Prostate gland (tissue), 2 donors: ENCODE results near the gene ACAD11. TPM values are rescaled to one million over a fixed set of nuclear protein-coding genes. Genes with fewer than 3 reads are reported as not detected.

Experiments
- DNase-seq: peaks from one replicate; pipeline ENCODE4 v3.0.0-alpha.2; 2019; ENCODE audit warnings: low spot score
- H3K27ac ChIP-seq, 2 donors: fragments of 200-600 bp; sonication (generic); 2 replicates each; pipeline ENCODE4 v1.5.1; 2017 to 2019
- H3K27me3 ChIP-seq: fragments of 200-600 bp; sonication (generic); replicated peaks from 2 replicates; pipeline ENCODE4 v1.5.1; 2019; ENCODE audit not compliant: insufficient read depth
- H3K36me3 ChIP-seq, 2 donors: fragments of 200-600 bp; sonication (generic); 1 replicate in 1 of 2; 2 replicates in 1 of 2; pipeline versions ENCODE4 v1.5.1 to v1.8.1; 2017 to 2019
- H3K4me1 ChIP-seq: fragments of 200-600 bp; sonication (generic); replicated peaks from 2 replicates; pipeline ENCODE4 v1.5.1; 2019
- H3K4me3 ChIP-seq, 2 donors: fragments of 200-600 bp; sonication (generic); 2 replicates each; pipeline ENCODE4 v1.5.1; 2017 to 2019
- H3K9me3 ChIP-seq: fragments of 200-600 bp; sonication (generic); 2 replicates; pipeline ENCODE4 v1.5.1; 2017
- POLR2A ChIP-seq: fragments of 450-650 bp; IDR thresholded peaks from one replicate; pipeline ENCODE4 v1.6.1; 2016; ENCODE audit warnings: antibody characterized with exemption, mild to moderate bottlenecking
- POLR2AphosphoS5 ChIP-seq: sonication (generic); formaldehyde crosslinking; IDR thresholded peaks from one replicate; pipeline ENCODE4 v1.6.1; 2017; ENCODE audit warnings: antibody characterized with exemption
- WGBS: methylation state at CpG from one replicate; pipeline ENCODE4 v1.1.5; 2018; 5-methylcytosine and 5-hydroxymethylcytosine counted together
- intact Hi-C: fragments of 100-400 bp; cut with DNase I; formaldehyde crosslinking; loops from one replicate; pipeline ENCODE4 v1.14.2; 2022
- total RNA-seq, 2 donors: library from RNA; depleted of rRNA; stranded (reverse); fragments of >200 nt; gene quantifications; one replicate each; pipeline ENCODE4 v1.1.0, GENCODE V29; 2016
- TF ChIP-seq, protein P1 (sequence below), 4 experiments: fragments of 200-600 bp in 2 of 4; fragments of 450-650 bp in 2 of 4; sonication (generic) in 2 of 4; IDR thresholded peaks; 1 replicate in 3 of 4; 2 replicates in 1 of 4; pipeline ENCODE4 v1.5.1; 2016 to 2019; ENCODE audit warnings: antibody characterized with exemption in 4 of 4, mild to moderate bottlenecking in 2 of 4, moderate library complexity in 2 of 4

ACAD11 gene, protein sequence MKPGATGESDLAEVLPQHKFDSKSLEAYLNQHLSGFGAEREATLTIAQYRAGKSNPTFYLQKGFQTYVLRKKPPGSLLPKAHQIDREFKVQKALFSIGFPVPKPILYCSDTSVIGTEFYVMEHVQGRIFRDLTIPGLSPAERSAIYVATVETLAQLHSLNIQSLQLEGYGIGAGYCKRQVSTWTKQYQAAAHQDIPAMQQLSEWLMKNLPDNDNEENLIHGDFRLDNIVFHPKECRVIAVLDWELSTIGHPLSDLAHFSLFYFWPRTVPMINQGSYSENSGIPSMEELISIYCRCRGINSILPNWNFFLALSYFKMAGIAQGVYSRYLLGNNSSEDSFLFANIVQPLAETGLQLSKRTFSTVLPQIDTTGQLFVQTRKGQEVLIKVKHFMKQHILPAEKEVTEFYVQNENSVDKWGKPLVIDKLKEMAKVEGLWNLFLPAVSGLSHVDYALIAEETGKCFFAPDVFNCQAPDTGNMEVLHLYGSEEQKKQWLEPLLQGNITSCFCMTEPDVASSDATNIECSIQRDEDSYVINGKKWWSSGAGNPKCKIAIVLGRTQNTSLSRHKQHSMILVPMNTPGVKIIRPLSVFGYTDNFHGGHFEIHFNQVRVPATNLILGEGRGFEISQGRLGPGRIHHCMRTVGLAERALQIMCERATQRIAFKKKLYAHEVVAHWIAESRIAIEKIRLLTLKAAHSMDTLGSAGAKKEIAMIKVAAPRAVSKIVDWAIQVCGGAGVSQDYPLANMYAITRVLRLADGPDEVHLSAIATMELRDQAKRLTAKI
- total RNA-seq, result 10 to 100 TPM; 13.8 to 22.7 TPM

DNA sequence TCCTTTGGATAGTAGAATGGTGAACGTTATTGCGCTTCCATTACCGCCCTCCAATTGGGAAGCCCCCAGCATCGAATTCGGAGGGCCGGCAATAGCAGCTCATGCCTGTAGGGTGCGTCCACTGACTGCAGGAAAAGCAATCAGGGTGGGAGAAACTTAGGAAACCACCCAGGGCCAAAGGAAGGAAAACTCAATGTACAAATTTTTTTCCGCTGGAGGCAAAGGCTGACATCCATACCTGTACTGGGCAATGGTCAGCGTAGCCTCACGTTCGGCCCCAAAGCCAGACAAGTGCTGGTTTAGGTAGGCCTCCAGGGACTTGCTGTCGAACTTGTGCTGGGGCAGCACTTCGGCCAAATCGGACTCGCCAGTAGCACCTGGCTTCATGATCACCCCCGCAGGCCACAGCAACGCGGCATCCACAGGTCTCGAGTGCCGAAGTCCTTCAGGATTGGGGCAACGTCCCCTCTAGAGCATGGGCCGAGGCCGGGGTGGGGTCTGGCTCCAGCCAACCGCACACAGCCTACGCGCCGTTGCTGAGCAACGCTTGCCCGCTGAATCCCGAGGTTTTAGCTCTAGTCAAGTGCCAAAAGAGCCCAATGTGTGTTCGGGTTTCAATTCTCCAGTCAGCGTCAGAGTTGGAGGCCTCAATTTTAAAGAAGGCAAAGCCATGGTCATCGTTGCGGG, at the start of gene ACAD11:
Gene ACAD11, minus strand, starts transcription at position 445 of the 687 bp plus-strand sequence. Its CDS starts 58 bp downstream, at position 387.
- TF ChIP-seq POLR2A (peak; percentile 51), POLR2AphosphoS5 (no peak)
- TF ChIP-seq, protein P1, sequence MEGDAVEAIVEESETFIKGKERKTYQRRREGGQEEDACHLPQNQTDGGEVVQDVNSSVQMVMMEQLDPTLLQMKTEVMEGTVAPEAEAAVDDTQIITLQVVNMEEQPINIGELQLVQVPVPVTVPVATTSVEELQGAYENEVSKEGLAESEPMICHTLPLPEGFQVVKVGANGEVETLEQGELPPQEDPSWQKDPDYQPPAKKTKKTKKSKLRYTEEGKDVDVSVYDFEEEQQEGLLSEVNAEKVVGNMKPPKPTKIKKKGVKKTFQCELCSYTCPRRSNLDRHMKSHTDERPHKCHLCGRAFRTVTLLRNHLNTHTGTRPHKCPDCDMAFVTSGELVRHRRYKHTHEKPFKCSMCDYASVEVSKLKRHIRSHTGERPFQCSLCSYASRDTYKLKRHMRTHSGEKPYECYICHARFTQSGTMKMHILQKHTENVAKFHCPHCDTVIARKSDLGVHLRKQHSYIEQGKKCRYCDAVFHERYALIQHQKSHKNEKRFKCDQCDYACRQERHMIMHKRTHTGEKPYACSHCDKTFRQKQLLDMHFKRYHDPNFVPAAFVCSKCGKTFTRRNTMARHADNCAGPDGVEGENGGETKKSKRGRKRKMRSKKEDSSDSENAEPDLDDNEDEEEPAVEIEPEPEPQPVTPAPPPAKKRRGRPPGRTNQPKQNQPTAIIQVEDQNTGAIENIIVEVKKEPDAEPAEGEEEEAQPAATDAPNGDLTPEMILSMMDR (IDR thresholded peaks at IDR 0.05), result peak; percentile 21 to 67 (median 48)
- H3K27me3 ChIP-seq, result no peaks in the 10 kb centered on the region
- DNase-seq, result peak; percentile 69
- 0% methylated on average over 28 of the region's 34 CpGs for WGBS
- no peaks in the 10 kb centered on the region for H3K36me3 ChIP-seq
- no peaks in the 10 kb centered on the region for H3K9me3 ChIP-seq
- H3K4me1 ChIP-seq, result peaks cover 7% of the 10 kb centered on the region
- H3K4me3 ChIP-seq, result peak within 1 kb of the TSS; percentile 75 to 77
- peak within 1 kb of the TSS; percentile 89 to 91 for H3K27ac ChIP-seq
- intact Hi-C loops, result no loop called here

DNA sequence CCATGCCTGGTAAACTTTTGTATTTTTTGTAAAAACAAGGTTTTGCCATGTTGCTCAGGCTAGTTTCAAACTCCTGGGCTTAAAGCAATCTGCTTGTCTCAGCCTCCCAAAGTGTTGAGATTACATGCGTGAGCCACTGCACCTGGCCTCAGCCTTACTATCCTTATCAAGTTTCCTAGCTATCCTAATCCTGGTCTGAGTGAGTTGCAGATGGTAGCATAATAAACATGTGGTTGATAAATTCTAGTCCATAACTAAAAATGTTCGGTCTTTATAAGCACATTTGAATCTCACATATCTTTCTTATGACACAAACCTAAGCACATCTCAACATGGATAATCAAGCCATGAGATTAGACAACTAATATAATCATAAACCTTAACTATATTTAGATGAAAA, 44.1 kb upstream of the ACAD11 start:
- H3K9me3 ChIP-seq, result no peaks in the 10 kb centered on the region
- no peak overlapping the region for H3K27ac ChIP-seq
- intact Hi-C loops, result no loop called here
- DNase-seq, result no peak
- 93% methylated on average over 2 of the region's 2 CpGs for WGBS
- no peaks in the 10 kb centered on the region for H3K27me3 ChIP-seq
- H3K36me3 ChIP-seq, result peaks cover 0 to 5% of the 10 kb centered on the region in 2 donors
- TF ChIP-seq POLR2AphosphoS5 (no peak), POLR2A (no peak)
- TF ChIP-seq, protein P1 (IDR thresholded peaks at IDR 0.05), result no peak
- H3K4me3 ChIP-seq, result no peak overlapping the region
- no peaks in the 10 kb centered on the region for H3K4me1 ChIP-seq

DNA sequence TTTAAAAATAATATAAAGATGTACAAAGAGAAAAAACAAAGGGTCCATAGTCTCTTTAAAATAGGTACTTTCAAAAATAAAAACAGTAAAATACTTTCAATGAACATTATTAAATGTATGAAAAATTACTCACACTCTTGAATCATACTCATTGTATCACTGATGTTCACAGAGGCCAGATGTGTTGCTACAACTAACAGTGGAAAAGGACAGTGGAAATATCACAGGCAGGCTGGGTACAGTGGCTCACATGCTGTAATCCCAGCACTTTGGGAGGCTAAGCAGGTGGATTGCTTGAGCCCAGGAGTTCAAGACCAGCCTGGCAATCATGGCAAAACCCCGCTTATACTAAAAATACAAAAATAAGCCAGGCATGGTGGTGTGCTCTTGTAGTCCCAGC, 35.8 kb upstream of the ACAD11 start:
- no peaks in the 10 kb centered on the region for H3K36me3 ChIP-seq

DNA sequence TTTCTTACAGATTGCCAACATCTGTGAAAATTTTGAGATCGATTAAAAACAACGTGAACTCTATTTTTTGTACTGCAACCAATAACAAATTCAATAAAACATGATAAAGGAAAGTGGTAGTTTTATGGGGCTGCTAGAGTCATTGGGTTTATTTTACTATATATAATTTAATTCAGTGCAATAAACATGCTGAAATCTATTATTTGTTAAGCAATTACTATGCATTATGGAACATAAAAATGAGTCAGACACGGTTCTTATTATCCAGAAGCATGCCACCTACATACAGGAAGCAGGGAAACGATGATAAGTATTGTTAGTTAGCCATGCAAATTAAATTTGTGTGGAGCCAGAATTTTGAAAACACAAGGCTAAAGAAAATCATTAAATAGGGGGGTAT, 35.4 kb upstream of the ACAD11 start:
- DNase-seq, result no peak
- intact Hi-C loops, result no loop called here
- 71% methylated on average over 4 of the region's 4 CpGs for WGBS
- Histone ChIP-seq H3K4me1 (no peaks in the 10 kb centered on the region), H3K9me3 (no peaks in the 10 kb centered on the region), H3K36me3 (no peaks in the 10 kb centered on the region), H3K4me3 (no peak overlapping the region), H3K27ac (no peak overlapping the region), H3K27me3 (no peaks in the 10 kb centered on the region)
- no peak for TF ChIP-seq POLR2A
- TF ChIP-seq POLR2AphosphoS5, result no peak
- TF ChIP-seq, protein P1 (IDR thresholded peaks at IDR 0.05), result no peak

More for the DNA sequence above, 35.8 kb upstream of the ACAD11 start:
- no peak for DNase-seq
- Histone ChIP-seq H3K4me3 (no peak overlapping the region), H3K9me3 (no peaks in the 10 kb centered on the region), H3K4me1 (no peaks in the 10 kb centered on the region), H3K27ac (no peak overlapping the region), H3K27me3 (no peaks in the 10 kb centered on the region)
- TF ChIP-seq, protein P1 (IDR thresholded peaks at IDR 0.05), result no peak
- TF ChIP-seq POLR2A (no peak), POLR2AphosphoS5 (no peak)
- intact Hi-C loops, result no loop called here
- WGBS, result 100% methylated on average over 1 of the region's 1 CpG
